BLaER1 (cell line): Measurements from ENCODE around the gene GMDS.

Experiments
- H3K27ac ChIP-seq: shearing (Covaris generic); formaldehyde crosslinking; 2 replicates; pipeline ENCODE4 v1.8.1; 2022
- H3K27me3 ChIP-seq: shearing (Covaris generic); formaldehyde crosslinking; 2 replicates; pipeline ENCODE4 v1.8.1; 2022
- H3K36me3 ChIP-seq: shearing (Covaris generic); formaldehyde crosslinking; 2 replicates; pipeline ENCODE4 v1.8.1; 2022
- H3K4me1 ChIP-seq: shearing (Covaris generic); formaldehyde crosslinking; 2 replicates; pipeline ENCODE4 v1.8.1; 2022
- H3K4me2 ChIP-seq: shearing (Covaris generic); formaldehyde crosslinking; 2 replicates; pipeline ENCODE4 v1.8.1; 2022
- H3K4me3 ChIP-seq: shearing (Covaris generic); formaldehyde crosslinking; 2 replicates; pipeline ENCODE4 v1.8.1; 2022
- H3K9ac ChIP-seq: shearing (Covaris generic); formaldehyde crosslinking; 2 replicates; pipeline ENCODE4 v1.8.1; 2022
- H3K9me3 ChIP-seq: shearing (Covaris generic); formaldehyde crosslinking; 2 replicates; pipeline ENCODE4 v1.8.1; 2022
- H4K20me1 ChIP-seq: shearing (Covaris generic); formaldehyde crosslinking; 2 replicates; pipeline ENCODE4 v1.8.1; 2022
- Cebpa-rat ChIP-seq: shearing (Covaris generic); IDR thresholded peaks from 2 replicates; pipeline ENCODE4 v1.8.1; 2022

GMDS gene

GRCh38 chr6:2245103-2245876 is at the start of gene GMDS:
Gene GMDS, minus strand, starts transcription at chr6:2245605.
- peaks cover 29% of the 10 kb centered on the region for H3K4me1 ChIP-seq

GRCh38 chr6:2285510-2285909 is 40.1 kb upstream of the GMDS start:
- Histone ChIP-seq H3K9me3 (peaks cover 45% of the 10 kb centered on the region), H4K20me1 (no peaks in the 10 kb centered on the region), H3K27me3 (no peaks in the 10 kb centered on the region), H3K4me2 (no peak overlapping the region), H3K36me3 (peaks cover 29% of the 10 kb centered on the region), H3K4me1 (no peaks in the 10 kb centered on the region), H3K4me3 (no peak overlapping the region), H3K9ac (no peak overlapping the region), H3K27ac (no peak overlapping the region)
- TF ChIP-seq Cebpa-rat, result no peak

More at GRCh38 chr6:2245103-2245876, at the start of gene GMDS:
- Histone ChIP-seq H3K9me3 (no peaks in the 10 kb centered on the region), H3K4me3 (peak within 1 kb of the TSS; percentile 99), H3K9ac (peak within 1 kb of the TSS; percentile 87), H4K20me1 (peaks cover 39% of the 10 kb centered on the region), H3K27ac (peak within 1 kb of the TSS; percentile 86), H3K27me3 (no peaks in the 10 kb centered on the region), H3K4me2 (peak within 1 kb of the TSS; percentile 94), H3K36me3 (peaks cover 11% of the 10 kb centered on the region)
- no peak for TF ChIP-seq Cebpa-rat

- no peak for TF ChIP-seq Cebpa-rat
- peaks cover 18% of the 10 kb centered on the region for H3K9me3 ChIP-seq
- no peak overlapping the region for H3K4me2 ChIP-seq
- no peaks in the 10 kb centered on the region for H3K27me3 ChIP-seq
- no peak overlapping the region for H3K9ac ChIP-seq
- no peaks in the 10 kb centered on the region for H4K20me1 ChIP-seq
- H3K36me3 ChIP-seq, result peaks cover 31% of the 10 kb centered on the region
- H3K27ac ChIP-seq, result no peak overlapping the region
- H3K4me1 ChIP-seq, result no peaks in the 10 kb centered on the region
- no peak overlapping the region for H3K4me3 ChIP-seq
Observed at GRCh38 chr6:2275892-2276242, 30.5 kb upstream of the GMDS start.

- Histone ChIP-seq H3K4me2 (no peak overlapping the region), H3K9ac (no peak overlapping the region), H3K36me3 (peaks cover 35% of the 10 kb centered on the region)
Observed at GRCh38 chr6:2274981-2275891, 29.8 kb upstream of the GMDS start.

GRCh38 chr6:2272696-2273095 is 27.3 kb upstream of the GMDS start:
- Histone ChIP-seq H3K4me1 (no peaks in the 10 kb centered on the region), H3K4me2 (no peak overlapping the region), H3K36me3 (peaks cover 42% of the 10 kb centered on the region), H3K27me3 (no peaks in the 10 kb centered on the region), H4K20me1 (no peaks in the 10 kb centered on the region), H3K9ac (no peak overlapping the region), H3K27ac (no peak overlapping the region), H3K9me3 (no peaks in the 10 kb centered on the region; the same call in 1 of the 2 replicates), H3K4me3 (no peak overlapping the region)
- no peak for TF ChIP-seq Cebpa-rat

More at GRCh38 chr6:2274981-2275891, 29.8 kb upstream of the GMDS start:
- peaks cover 11% of the 10 kb centered on the region for H3K9me3 ChIP-seq
- no peaks in the 10 kb centered on the region for H4K20me1 ChIP-seq
- TF ChIP-seq Cebpa-rat, result no peak
- H3K4me3 ChIP-seq, result no peak overlapping the region
- no peaks in the 10 kb centered on the region for H3K27me3 ChIP-seq
- H3K4me1 ChIP-seq, result no peaks in the 10 kb centered on the region
- no peak overlapping the region for H3K27ac ChIP-seq

- Histone ChIP-seq H3K4me3 (no peak overlapping the region), H4K20me1 (no peaks in the 10 kb centered on the region), H3K9me3 (no peaks in the 10 kb centered on the region; the same call in 1 of the 2 replicates), H3K4me2 (no peak overlapping the region), H3K9ac (no peak overlapping the region), H3K4me1 (no peaks in the 10 kb centered on the region), H3K27ac (no peak overlapping the region), H3K27me3 (no peaks in the 10 kb centered on the region), H3K36me3 (peaks cover 50% of the 10 kb centered on the region)
- no peak for TF ChIP-seq Cebpa-rat
Observed at GRCh38 chr6:2270054-2270453, 24.6 kb upstream of the GMDS start.

- H3K4me1 ChIP-seq, result no peaks in the 10 kb centered on the region
- no peak for TF ChIP-seq Cebpa-rat
Observed at GRCh38 chr6:2266841-2267240, 21.4 kb upstream of the GMDS start.

GRCh38 chr6:2266031-2266795 is 20.8 kb upstream of the GMDS start:
- Histone ChIP-seq H3K4me3 (no peak overlapping the region), H3K9me3 (peaks cover 6% of the 10 kb centered on the region; the same call in 1 of the 2 replicates), H3K27ac (no peak overlapping the region), H3K9ac (no peak overlapping the region), H3K4me2 (no peak overlapping the region), H4K20me1 (no peaks in the 10 kb centered on the region), H3K27me3 (no peaks in the 10 kb centered on the region), H3K4me1 (no peaks in the 10 kb centered on the region), H3K36me3 (peaks cover 33% of the 10 kb centered on the region)
- no peak for TF ChIP-seq Cebpa-rat

More at GRCh38 chr6:2266841-2267240, 21.4 kb upstream of the GMDS start:
- no peak overlapping the region for H3K9ac ChIP-seq
- H3K4me3 ChIP-seq, result no peak overlapping the region
- H3K4me2 ChIP-seq, result no peak overlapping the region
- H3K27me3 ChIP-seq, result no peaks in the 10 kb centered on the region
- H3K9me3 ChIP-seq, result peaks cover 6% of the 10 kb centered on the region; the same call in 1 of the 2 replicates
- H3K36me3 ChIP-seq, result peaks cover 34% of the 10 kb centered on the region
- no peaks in the 10 kb centered on the region for H4K20me1 ChIP-seq
- no peak overlapping the region for H3K27ac ChIP-seq

GRCh38 chr6:2264932-2265331 is 19.5 kb upstream of the GMDS start:
- no peaks in the 10 kb centered on the region for H3K27me3 ChIP-seq
- TF ChIP-seq Cebpa-rat, result no peak
- peaks cover 28% of the 10 kb centered on the region for H3K36me3 ChIP-seq
- H3K4me1 ChIP-seq, result no peaks in the 10 kb centered on the region
- peaks cover 6% of the 10 kb centered on the region; the same call in 1 of the 2 replicates for H3K9me3 ChIP-seq
- no peaks in the 10 kb centered on the region for H4K20me1 ChIP-seq
- no peak overlapping the region for H3K4me2 ChIP-seq
- no peak overlapping the region for H3K27ac ChIP-seq
- no peak overlapping the region for H3K4me3 ChIP-seq
- H3K9ac ChIP-seq, result no peak overlapping the region
